GM12891 (cell line): ENCODE measurements around the gene BNC2.

Experiments
- DNase-seq: peaks from one replicate; pipeline ENCODE4 v3.0.0; 2011; ENCODE audit warnings: low spot score; ENCODE audit not compliant: insufficient read length
- FAIRE-seq: peaks from 2 replicates; lab custom pipeline; 2011; peaks lifted over from hg19 to GRCh38; lab: Jason Lieb, UNC
- PAX5 ChIP-seq: IDR thresholded peaks from 2 replicates; pipeline ENCODE4 v1.6.1; 2011; ENCODE audit warnings: low read length, moderate library complexity, mild to moderate bottlenecking; ENCODE audit not compliant: insufficient read depth, severe bottlenecking
- POLR2A ChIP-seq: IDR thresholded peaks from 2 replicates; pipeline ENCODE4 v1.6.1; 2011; ENCODE audit warnings: low read depth, low read length, control low read depth
- POLR2AphosphoS5 ChIP-seq: IDR thresholded peaks from 2 replicates; pipeline ENCODE4 v1.6.1; 2011; ENCODE audit warnings: low read depth, low read length, control low read depth
- POU2F2 ChIP-seq: IDR thresholded peaks from 2 replicates; pipeline ENCODE4 v1.6.1; 2011; ENCODE audit warnings: low read depth, mild to moderate bottlenecking, control low read depth, low read length, moderate library complexity
- SPI1 ChIP-seq: IDR thresholded peaks from 2 replicates; pipeline ENCODE4 v1.6.1; 2011; ENCODE audit warnings: low read depth, low read length, control low read depth
- TAF1 ChIP-seq: IDR thresholded peaks from 2 replicates; pipeline ENCODE4 v1.6.1; 2011; ENCODE audit warnings: low read depth, low read length, control low read depth

The BNC2 gene

DNA sequence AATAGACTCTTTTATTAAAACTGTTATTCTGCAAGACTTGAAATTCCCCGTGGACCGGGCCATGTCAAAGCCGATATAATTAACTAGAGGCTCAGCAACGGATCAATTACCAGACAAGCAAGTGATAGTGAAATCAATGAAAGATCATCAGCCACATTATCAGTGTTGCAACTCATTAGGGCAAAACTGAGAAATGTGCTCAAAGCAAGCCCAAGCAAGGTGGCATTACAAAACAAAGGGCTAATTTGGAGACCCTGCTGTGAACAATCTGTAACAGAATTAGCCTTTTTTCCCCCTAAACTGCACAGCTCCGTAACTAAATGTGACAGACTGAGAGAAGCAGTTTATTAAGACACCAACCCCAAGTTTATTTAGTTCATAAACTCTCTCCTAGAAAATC is 140.3 kb downstream of the BNC2 start:
- FAIRE-seq (no peak), DNase-seq (no peak)
- TF ChIP-seq PAX5 (no peak), POLR2AphosphoS5 (no peak), POLR2A (no peak), POU2F2 (no peak), SPI1 (no peak), TAF1 (no peak)

GRCh38 chr9:16729651-16730050 is 140.8 kb downstream of the BNC2 start:
- no peak for FAIRE-seq
- TF ChIP-seq PAX5 (no peak), SPI1 (no peak), POU2F2 (no peak), TAF1 (no peak), POLR2A (no peak), POLR2AphosphoS5 (no peak)

GRCh38 chr9:16728137-16728508 is 142.3 kb downstream of the BNC2 start:
- FAIRE-seq (no peak), DNase-seq (no peak)
- TF ChIP-seq POLR2A (no peak), POLR2AphosphoS5 (no peak), TAF1 (no peak), SPI1 (no peak), POU2F2 (no peak), PAX5 (no peak)

More at GRCh38 chr9:16729651-16730050, 140.8 kb downstream of the BNC2 start:
- DNase-seq = no peak

DNA sequence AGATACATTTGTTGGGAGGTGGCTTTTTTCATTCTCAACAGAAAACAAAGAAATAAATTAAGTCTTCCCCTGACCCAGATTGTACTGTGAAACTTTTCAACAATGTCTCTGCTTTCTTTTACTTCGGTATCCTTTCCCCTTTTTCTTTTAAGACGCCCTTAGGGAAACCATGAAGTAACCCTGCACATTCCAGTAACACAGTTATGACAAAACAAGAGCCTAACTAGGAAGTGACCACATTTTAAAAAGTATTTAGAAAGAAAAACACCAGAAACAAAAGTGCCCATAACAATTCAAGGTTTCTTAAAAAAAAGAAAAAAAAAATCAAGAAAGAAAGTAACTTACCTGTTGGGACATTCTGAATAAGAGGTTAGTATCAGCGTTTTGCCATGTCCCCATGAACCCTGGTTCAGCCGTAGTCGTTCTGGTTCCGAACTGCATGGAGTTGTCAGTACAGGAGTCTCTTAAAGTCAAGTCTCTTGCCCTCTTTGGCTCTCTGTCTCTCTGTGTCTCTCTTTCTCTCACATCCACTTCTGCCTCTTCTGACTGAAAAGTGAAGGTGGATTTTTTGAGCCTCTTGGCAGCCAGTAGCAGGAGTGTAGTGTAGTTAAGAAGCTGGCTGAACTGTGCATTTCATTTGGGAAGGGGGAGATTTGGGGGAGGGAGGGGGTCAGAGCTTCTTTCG is 142.9 kb downstream of the BNC2 start:
- FAIRE-seq = no peak

GRCh38 chr9:16726718-16727451 is 143.6 kb downstream of the BNC2 start:
- DNase-seq (no peak), FAIRE-seq (no peak)
- no peak for TF ChIP-seq TAF1

More for the DNA sequence above, 142.9 kb downstream of the BNC2 start:
- no peak for DNase-seq
- TF ChIP-seq POLR2A = no peak
- no peak for TF ChIP-seq POU2F2
- no peak for TF ChIP-seq SPI1
- TF ChIP-seq POLR2AphosphoS5 = no peak
- no peak for TF ChIP-seq TAF1
- no peak for TF ChIP-seq PAX5

GRCh38 chr9:16726029-16726428 is 144.4 kb downstream of the BNC2 start:
- no peak for DNase-seq
- TF ChIP-seq POU2F2 = no peak
- no peak for FAIRE-seq

DNA sequence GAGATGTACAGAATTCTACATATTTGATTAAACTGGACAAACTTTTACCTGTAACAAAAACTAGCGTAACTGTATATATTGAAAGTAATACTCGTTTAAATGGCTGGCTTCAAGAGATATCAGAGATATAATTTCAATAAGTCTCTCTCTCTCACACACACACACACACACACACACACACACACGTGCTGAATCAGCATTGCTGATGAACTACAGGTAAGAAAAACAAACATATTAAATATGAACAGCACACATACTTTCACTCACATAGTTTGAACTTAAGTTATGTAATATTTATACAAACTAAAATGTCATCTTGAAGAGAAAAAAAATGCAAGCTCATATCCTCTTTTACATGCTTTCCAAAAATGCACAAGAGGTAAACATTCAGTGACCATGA is 145.4 kb downstream of the BNC2 start:
- FAIRE-seq = no peak
- no peak for TF ChIP-seq POLR2A
- no peak for TF ChIP-seq TAF1
- TF ChIP-seq POLR2AphosphoS5 = no peak
- no peak for TF ChIP-seq SPI1
- TF ChIP-seq PAX5 = no peak
- no peak for TF ChIP-seq POU2F2
- DNase-seq = no peak

DNA sequence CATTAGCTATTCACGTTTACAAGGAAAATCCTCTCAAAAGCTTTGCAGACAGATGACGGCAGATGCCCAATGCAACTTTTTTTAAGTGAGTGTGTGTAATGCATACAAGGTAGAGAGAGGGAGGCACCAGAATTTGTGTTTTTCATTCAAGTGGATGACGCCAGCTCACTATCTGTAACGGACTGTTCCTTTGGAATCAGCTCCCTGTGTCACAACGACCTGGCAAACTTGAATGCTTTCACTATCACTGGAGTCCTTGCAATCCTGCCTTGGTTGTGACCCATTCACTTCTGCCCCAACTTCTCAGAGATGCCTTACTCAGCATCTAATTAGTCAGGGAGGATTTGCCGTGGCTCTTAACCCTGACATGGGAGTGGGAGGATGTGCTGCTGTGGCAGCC is 148.5 kb downstream of the BNC2 start:
- no peak for TF ChIP-seq PAX5
- TF ChIP-seq SPI1 = no peak
- TF ChIP-seq POU2F2 = no peak
- TF ChIP-seq TAF1 = no peak
- no peak for TF ChIP-seq POLR2A
- no peak for TF ChIP-seq POLR2AphosphoS5
- DNase-seq = no peak
- no peak for FAIRE-seq

- TF ChIP-seq PAX5 = no peak
- TF ChIP-seq TAF1 = no peak
- TF ChIP-seq SPI1 = no peak
- TF ChIP-seq POU2F2 = no peak
- TF ChIP-seq POLR2A = no peak
- TF ChIP-seq POLR2AphosphoS5 = no peak
- DNase-seq (no peak), FAIRE-seq (no peak)
These were observed 150.1 kb downstream of the BNC2 start for GRCh38 chr9:16720386-16720785.

GRCh38 chr9:16719921-16720320 is 150.5 kb downstream of the BNC2 start:
- FAIRE-seq (no peak), DNase-seq (no peak)
- no peak for TF ChIP-seq PAX5
- no peak for TF ChIP-seq POU2F2
- TF ChIP-seq POLR2AphosphoS5 = no peak
- TF ChIP-seq SPI1 = no peak
- TF ChIP-seq POLR2A = no peak
- no peak for TF ChIP-seq TAF1
